Brain microvascular endothelial cell (primary cell): ENCODE results near the gene CAST.

Experiments
- DNase-seq: peaks from one replicate; pipeline ENCODE4 v3.0.0-alpha.2; 2020
- H3K27ac ChIP-seq: fragments of 250-450 bp; sonication (Bioruptor Pico); 2 replicates; pipeline ENCODE4 v1.5.1; 2020; ENCODE audit warnings: mild to moderate bottlenecking, moderate library complexity
- H3K27me3 ChIP-seq: fragments of 250-450 bp; sonication (Bioruptor Pico); replicated peaks from 2 replicates; pipeline ENCODE4 v1.5.1; 2020; ENCODE audit warnings: mild to moderate bottlenecking
- H3K36me3 ChIP-seq: fragments of 250-450 bp; sonication (Bioruptor Pico); replicated peaks from 2 replicates; pipeline ENCODE4 v1.5.1; 2020; ENCODE audit warnings: mild to moderate bottlenecking
- H3K4me3 ChIP-seq: 2 replicates; pipeline ENCODE4 v1.5.1; 2011; ENCODE audit warnings: low read depth, mild to moderate bottlenecking, control low read depth, low read length, moderate library complexity
- in situ Hi-C: cut with HindIII; loops from 2 replicates; pipeline ENCODE4 v1.10.0; 2017; ENCODE audit warnings: low sequenced_read_pairs, low pct_ligation_motif_present
- TF ChIP-seq, protein P1 (sequence below): IDR thresholded peaks from 2 replicates; pipeline ENCODE4 v1.5.1; 2011; ENCODE audit warnings: low read depth, mild to moderate bottlenecking, moderate library complexity, low read length, control low read depth, inconsistent platforms; ENCODE audit errors: missing control alignments

CAST gene

DNA sequence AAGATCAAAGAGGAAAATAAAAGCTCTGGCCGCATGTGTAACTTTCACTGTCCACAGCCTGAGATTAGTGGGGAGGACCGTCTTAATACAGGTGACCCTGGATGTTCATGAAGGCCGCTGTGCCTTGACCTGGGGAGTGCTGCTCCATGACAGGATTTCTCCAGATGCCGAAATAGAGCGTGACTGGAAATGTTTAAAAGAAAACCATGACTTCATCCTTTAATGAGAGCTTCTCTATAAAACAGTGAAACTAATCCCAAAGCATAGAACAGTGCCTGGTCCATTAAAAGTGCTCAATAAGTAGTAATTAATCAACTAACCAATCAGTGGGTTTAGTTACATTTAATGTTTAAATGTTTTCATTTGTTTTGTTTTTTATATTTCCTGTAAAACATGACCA is 82.8 kb downstream of the CAST start:
- no peak overlapping the region for H3K27ac ChIP-seq
- no peak for DNase-seq
- in situ Hi-C loops: no loop called here
- TF ChIP-seq, protein P1, sequence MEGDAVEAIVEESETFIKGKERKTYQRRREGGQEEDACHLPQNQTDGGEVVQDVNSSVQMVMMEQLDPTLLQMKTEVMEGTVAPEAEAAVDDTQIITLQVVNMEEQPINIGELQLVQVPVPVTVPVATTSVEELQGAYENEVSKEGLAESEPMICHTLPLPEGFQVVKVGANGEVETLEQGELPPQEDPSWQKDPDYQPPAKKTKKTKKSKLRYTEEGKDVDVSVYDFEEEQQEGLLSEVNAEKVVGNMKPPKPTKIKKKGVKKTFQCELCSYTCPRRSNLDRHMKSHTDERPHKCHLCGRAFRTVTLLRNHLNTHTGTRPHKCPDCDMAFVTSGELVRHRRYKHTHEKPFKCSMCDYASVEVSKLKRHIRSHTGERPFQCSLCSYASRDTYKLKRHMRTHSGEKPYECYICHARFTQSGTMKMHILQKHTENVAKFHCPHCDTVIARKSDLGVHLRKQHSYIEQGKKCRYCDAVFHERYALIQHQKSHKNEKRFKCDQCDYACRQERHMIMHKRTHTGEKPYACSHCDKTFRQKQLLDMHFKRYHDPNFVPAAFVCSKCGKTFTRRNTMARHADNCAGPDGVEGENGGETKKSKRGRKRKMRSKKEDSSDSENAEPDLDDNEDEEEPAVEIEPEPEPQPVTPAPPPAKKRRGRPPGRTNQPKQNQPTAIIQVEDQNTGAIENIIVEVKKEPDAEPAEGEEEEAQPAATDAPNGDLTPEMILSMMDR: no peak
- no peaks in the 10 kb centered on the region for H3K27me3 ChIP-seq
- H3K36me3 ChIP-seq: peaks cover 87% of the 10 kb centered on the region
- no peak overlapping the region for H3K4me3 ChIP-seq

DNA sequence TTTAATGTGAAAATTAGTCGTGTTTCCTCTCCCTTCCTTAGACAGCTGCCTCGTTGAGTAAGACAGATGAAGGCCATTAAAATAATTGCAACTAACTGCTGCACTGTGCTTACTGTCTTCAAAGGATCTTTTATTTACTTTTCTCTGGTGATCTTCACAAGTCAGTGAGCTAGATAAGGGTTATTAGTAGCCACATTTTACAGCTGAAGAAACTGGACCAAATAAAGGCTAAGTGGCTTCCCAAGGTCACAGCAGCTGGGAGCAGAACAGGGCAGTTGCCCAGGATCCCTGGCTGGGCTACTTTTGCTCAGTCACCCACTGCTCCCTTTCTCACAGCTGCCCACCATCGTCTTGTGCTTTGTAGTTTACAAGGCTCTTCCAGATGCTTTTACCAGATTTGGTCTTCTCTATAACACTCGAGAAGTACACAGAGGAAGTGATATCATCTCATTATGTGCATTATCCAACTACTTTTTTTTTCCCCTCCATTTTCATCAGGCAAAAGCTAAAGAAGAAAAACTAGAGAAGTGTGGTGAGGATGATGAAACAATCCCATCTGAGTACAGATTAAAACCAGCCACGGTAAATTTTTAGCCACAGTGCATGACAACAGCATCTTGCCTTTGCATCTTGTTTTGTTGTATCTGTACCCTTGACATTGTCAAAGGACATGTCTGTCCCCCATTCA is 83.8 kb downstream of the CAST start:
- peaks cover 84% of the 10 kb centered on the region for H3K36me3 ChIP-seq
- DNase-seq: no peak
- in situ Hi-C loops: no loop called here
- no peak overlapping the region for H3K27ac ChIP-seq
- TF ChIP-seq, protein P1: no peak
- no peak overlapping the region for H3K4me3 ChIP-seq
- H3K27me3 ChIP-seq: no peaks in the 10 kb centered on the region

GRCh38 chr5:96747720-96748119 is 85.5 kb downstream of the CAST start:
- no peak for DNase-seq
- Histone ChIP-seq H3K27me3 (no peaks in the 10 kb centered on the region), H3K36me3 (peaks cover 77% of the 10 kb centered on the region), H3K27ac (no peak overlapping the region), H3K4me3 (no peak overlapping the region)
- TF ChIP-seq, protein P1: no peak
- in situ Hi-C loops: no loop called here

DNA sequence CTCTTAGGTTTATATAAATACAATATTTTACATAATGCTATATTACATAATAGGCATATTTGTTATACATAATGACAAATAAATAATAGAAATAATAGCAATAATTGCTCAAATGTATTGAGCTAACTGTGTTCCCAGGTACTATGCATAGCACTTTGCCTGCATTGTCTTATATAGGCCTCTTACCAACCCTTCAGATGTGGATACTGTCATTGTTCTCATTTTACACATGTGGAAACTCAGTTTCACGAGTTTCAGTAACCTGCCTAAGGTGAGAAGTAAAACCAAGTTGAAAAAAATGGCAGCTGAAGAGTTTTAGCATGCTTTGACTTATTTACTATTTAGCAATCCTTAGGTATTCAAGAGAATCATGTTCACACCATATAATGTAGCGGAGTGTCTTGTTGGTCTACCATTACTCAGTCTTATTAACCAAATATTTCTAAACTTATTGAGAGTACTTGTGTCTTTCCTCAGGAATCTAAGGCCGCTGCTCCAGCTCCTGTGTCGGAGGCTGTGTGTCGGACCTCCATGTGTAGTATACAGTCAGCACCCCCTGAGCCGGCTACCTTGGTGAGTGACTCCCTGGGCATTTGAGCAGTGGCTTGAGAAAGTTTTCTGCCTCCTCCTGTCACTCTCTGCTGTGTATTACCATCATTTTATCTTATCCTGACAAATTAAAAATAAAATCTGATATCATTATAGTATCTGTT is 88.1 kb downstream of the CAST start:
- Histone ChIP-seq H3K4me3 (no peak overlapping the region), H3K36me3 (peaks cover 79% of the 10 kb centered on the region), H3K27me3 (no peaks in the 10 kb centered on the region), H3K27ac (no peak overlapping the region)
- no peak for DNase-seq
- TF ChIP-seq, protein P1: no peak
- in situ Hi-C loops: no loop called here

- Histone ChIP-seq H3K4me3 (no peak overlapping the region), H3K27ac (no peak overlapping the region), H3K27me3 (no peaks in the 10 kb centered on the region), H3K36me3 (peaks cover 78% of the 10 kb centered on the region)
- in situ Hi-C loops: no loop called here
- no peak for DNase-seq
- TF ChIP-seq, protein P1: no peak
These were observed 89.3 kb downstream of the CAST start for GRCh38 chr5:96751203-96752169.
